HepG2 (cell line): ENCODE data around the gene IL1RL2. TPM values are rescaled to one million over a fixed set of nuclear protein-coding genes. Genes with fewer than 3 reads are reported as not detected.

Experiments used
- FOSL2 ChIP-seq: sonication (generic); formaldehyde crosslinking; IDR thresholded peaks from 2 replicates; pipeline ENCODE4 v1.4.0; 2020; ENCODE audit warnings: missing genetic modification reagents
- HNRNPK ChIP-seq: fragments of 200-400 bp; formaldehyde crosslinking; IDR thresholded peaks from 2 replicates; pipeline ENCODE4 v1.6.1; 2018; ENCODE audit warnings: low read length, low read depth, moderate library complexity, mild to moderate bottlenecking; ENCODE audit not compliant: poor library complexity, severe bottlenecking
- RCOR2 ChIP-seq: IDR thresholded peaks from 2 replicates; pipeline ENCODE4 v1.6.1; 2016; ENCODE audit warnings: missing biosample characterization, missing genetic modification reagents
- RFXAP ChIP-seq: sonication (generic); formaldehyde crosslinking; IDR thresholded peaks from 2 replicates; pipeline ENCODE4 v1.4.0; 2020; ENCODE audit warnings: missing genetic modification reagents, borderline replicate concordance
- SYNCRIP ChIP-seq: fragments of 200-400 bp; formaldehyde crosslinking; IDR thresholded peaks from 2 replicates; pipeline ENCODE4 v1.6.1; 2018; ENCODE audit warnings: mild to moderate bottlenecking, low read depth, low read length; ENCODE audit not compliant: insufficient read depth
- TCF7 ChIP-seq: sonication (generic); IDR thresholded peaks from 2 replicates; pipeline ENCODE4 v1.6.1; 2016; ENCODE audit warnings: antibody characterized with exemption, low read depth
- ZBTB7B ChIP-seq: sonication (generic); formaldehyde crosslinking; IDR thresholded peaks from 2 replicates; pipeline ENCODE4 v1.4.0; 2020; ENCODE audit warnings: missing genetic modification reagents
- ZNF143 ChIP-seq: sonication (generic); formaldehyde crosslinking; IDR thresholded peaks from 2 replicates; pipeline ENCODE4 v1.4.0; 2020; ENCODE audit warnings: missing genetic modification reagents
- ZNF260 ChIP-seq: sonication (generic); formaldehyde crosslinking; IDR thresholded peaks from 2 replicates; pipeline ENCODE4 v1.4.0; 2020; ENCODE audit warnings: missing genetic modification reagents, low read depth, mild to moderate bottlenecking, borderline replicate concordance
- ZNF367 ChIP-seq: sonication (generic); formaldehyde crosslinking; IDR thresholded peaks from 2 replicates; pipeline ENCODE4 v1.4.0; 2020; ENCODE audit warnings: missing genetic modification reagents, borderline replicate concordance
- polyA plus RNA-seq, 8 experiments: library from polyadenylated mRNA; depleted of rRNA in 3 of 8; stranded (reverse) in 7 of 8; unstranded in 1 of 8; fragments of >200 nt; fragmentation: Illumina TruSeq in 4 of 8; extraction: Trizol in 4 of 8; gene quantifications; 2 replicates each; pipeline versions ENCODE4 v1.2.1 to v1.2.3, GENCODE V29; 2011 to 2016; ENCODE audit warnings: low read depth in 4 of 8, missing spikeins in 1 of 8, mixed read lengths in 1 of 8; ENCODE audit not compliant: insufficient read depth in 1 of 8
- total RNA-seq, 5 experiments: library from RNA; depleted of rRNA; stranded (reverse); fragments of >200 nt; fragmentation: Illumina TruSeq; extraction: Trizol; gene quantifications; 2 replicates each; pipeline ENCODE4 v1.2.3, GENCODE V29; 2016; ENCODE audit warnings: low read depth in 1 of 5
- TF ChIP-seq, protein P1 (sequence below): sonication (generic); formaldehyde crosslinking; IDR thresholded peaks from 2 replicates; pipeline ENCODE4 v1.4.0; 2020; ENCODE audit warnings: mild to moderate bottlenecking, missing genetic modification reagents, borderline replicate concordance
- TF ChIP-seq, protein P2 (sequence below): sonication (generic); formaldehyde crosslinking; IDR thresholded peaks from 2 replicates; pipeline ENCODE4 v1.4.0; 2020; ENCODE audit warnings: mild to moderate bottlenecking, low read depth, missing genetic modification reagents
- TF ChIP-seq, protein P3 (sequence below): IDR thresholded peaks from 2 replicates; pipeline ENCODE4 v1.6.1; 2016
- TF ChIP-seq, protein P4 (sequence below): IDR thresholded peaks from 2 replicates; pipeline ENCODE4 v1.4.0; 2020; ENCODE audit warnings: mild to moderate bottlenecking, missing genetic modification reagents
- TF ChIP-seq, protein P5 (sequence below): IDR thresholded peaks from 2 replicates; pipeline ENCODE4 v1.6.1; 2012; ENCODE audit warnings: low read depth, low read length, improper control_type of control experiment
- TF ChIP-seq, protein P6 (sequence below): sonication (generic); formaldehyde crosslinking; IDR thresholded peaks from 2 replicates; pipeline ENCODE4 v1.5.0; 2020; ENCODE audit warnings: missing genetic modification reagents, mild to moderate bottlenecking, borderline replicate concordance

The IL1RL2 gene
- total and polyA plus RNA-seq, 2 of the 13 experiments (the other 11 are each of a cell fraction or from before 2014, with no cell fraction given) = 0.03 TPM; not detected in 1

DNA sequence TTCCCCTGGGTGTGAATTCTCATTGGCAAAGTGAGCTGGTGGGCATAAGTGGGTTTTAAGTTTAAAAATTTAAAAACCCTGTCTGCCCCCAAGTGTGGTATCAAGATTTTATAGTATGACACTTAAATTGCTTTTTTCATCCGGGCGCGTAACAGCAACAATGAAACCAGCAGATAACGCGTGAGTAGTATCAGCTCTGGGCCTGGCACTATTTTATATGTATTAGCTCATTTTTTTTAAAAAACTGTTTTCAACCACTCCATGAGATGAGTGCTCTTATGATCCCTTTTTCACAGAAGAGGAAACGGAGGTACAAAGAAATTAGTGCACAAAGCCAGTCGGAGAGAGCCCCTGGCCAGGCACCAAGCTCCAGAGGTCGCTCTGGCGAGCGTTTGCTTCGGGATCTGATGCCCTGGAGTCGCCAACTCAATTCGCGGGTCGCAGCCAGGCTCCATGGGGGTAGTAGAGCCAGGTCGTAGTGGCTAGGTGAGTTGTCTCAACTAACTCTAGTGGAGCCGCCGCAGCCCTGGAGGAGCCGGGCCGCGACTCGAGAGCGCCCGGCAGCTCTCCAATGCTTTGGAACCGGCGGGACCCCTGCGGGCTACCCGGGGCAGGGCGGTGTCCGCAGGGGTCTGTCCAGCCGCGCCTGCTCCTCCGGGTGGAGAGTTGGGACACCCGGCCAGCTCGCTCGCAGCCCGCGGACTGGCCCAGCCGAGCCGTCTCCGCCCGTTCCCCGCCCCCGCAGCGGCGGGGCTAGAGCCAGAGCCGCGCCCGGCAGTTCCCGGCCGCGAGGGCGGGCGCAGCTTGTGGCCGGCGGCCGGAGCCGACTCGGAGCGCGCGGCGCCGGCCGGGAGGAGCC lies 44.6 kb upstream of the IL1RL2 start, which contains the start of gene IL1R1 (continued):
- TF ChIP-seq SYNCRIP = no peak
- TF ChIP-seq TCF7 = no peak
- peak; percentile 26; the same call in 1 of the 2 replicates for TF ChIP-seq ZNF367
- TF ChIP-seq, protein P1, sequence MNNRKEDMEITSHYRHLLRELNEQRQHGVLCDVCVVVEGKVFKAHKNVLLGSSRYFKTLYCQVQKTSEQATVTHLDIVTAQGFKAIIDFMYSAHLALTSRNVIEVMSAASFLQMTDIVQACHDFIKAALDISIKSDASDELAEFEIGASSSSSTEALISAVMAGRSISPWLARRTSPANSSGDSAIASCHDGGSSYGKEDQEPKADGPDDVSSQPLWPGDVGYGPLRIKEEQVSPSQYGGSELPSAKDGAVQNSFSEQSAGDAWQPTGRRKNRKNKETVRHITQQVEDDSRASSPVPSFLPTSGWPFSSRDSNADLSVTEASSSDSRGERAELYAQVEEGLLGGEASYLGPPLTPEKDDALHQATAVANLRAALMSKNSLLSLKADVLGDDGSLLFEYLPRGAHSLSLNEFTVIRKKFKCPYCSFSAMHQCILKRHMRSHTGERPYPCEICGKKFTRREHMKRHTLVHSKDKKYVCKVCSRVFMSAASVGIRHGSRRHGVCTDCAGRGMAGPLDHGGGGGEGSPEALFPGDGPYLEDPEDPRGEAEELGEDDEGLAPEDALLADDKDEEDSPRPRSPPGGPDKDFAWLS (CRISPR knock-in tag) = no peak; the same call in 1 of the 2 replicates
- TF ChIP-seq FOSL2 = no peak
- 0 out of 2 replicates have a peak, but pooled peaks have one; percentile 22 for TF ChIP-seq ZNF143
- TF ChIP-seq, protein P2, sequence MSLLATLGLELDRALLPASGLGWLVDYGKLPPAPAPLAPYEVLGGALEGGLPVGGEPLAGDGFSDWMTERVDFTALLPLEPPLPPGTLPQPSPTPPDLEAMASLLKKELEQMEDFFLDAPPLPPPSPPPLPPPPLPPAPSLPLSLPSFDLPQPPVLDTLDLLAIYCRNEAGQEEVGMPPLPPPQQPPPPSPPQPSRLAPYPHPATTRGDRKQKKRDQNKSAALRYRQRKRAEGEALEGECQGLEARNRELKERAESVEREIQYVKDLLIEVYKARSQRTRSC (CRISPR knock-in tag) = no peak
- TF ChIP-seq ZBTB7B (CRISPR knock-in tag) = peak; percentile 75; the same call in 1 of the 2 replicates
- peak; percentile 37; the same call in 1 of the 2 replicates for TF ChIP-seq RFXAP (CRISPR knock-in tag)
- TF ChIP-seq, protein P3, sequence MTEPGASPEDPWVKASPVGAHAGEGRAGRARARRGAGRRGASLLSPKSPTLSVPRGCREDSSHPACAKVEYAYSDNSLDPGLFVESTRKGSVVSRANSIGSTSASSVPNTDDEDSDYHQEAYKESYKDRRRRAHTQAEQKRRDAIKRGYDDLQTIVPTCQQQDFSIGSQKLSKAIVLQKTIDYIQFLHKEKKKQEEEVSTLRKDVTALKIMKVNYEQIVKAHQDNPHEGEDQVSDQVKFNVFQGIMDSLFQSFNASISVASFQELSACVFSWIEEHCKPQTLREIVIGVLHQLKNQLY (CRISPR knock-in tag) = no peak
- TF ChIP-seq ZNF260 = no peak
- TF ChIP-seq RCOR2 (CRISPR knock-in tag) = no peak
- TF ChIP-seq HNRNPK = peak; percentile 15
- TF ChIP-seq, protein P4, sequence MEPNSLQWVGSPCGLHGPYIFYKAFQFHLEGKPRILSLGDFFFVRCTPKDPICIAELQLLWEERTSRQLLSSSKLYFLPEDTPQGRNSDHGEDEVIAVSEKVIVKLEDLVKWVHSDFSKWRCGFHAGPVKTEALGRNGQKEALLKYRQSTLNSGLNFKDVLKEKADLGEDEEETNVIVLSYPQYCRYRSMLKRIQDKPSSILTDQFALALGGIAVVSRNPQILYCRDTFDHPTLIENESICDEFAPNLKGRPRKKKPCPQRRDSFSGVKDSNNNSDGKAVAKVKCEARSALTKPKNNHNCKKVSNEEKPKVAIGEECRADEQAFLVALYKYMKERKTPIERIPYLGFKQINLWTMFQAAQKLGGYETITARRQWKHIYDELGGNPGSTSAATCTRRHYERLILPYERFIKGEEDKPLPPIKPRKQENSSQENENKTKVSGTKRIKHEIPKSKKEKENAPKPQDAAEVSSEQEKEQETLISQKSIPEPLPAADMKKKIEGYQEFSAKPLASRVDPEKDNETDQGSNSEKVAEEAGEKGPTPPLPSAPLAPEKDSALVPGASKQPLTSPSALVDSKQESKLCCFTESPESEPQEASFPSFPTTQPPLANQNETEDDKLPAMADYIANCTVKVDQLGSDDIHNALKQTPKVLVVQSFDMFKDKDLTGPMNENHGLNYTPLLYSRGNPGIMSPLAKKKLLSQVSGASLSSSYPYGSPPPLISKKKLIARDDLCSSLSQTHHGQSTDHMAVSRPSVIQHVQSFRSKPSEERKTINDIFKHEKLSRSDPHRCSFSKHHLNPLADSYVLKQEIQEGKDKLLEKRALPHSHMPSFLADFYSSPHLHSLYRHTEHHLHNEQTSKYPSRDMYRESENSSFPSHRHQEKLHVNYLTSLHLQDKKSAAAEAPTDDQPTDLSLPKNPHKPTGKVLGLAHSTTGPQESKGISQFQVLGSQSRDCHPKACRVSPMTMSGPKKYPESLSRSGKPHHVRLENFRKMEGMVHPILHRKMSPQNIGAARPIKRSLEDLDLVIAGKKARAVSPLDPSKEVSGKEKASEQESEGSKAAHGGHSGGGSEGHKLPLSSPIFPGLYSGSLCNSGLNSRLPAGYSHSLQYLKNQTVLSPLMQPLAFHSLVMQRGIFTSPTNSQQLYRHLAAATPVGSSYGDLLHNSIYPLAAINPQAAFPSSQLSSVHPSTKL (CRISPR knock-in tag) = no peak; the same call in 1 of the 2 replicates
- TF ChIP-seq, protein P5, sequence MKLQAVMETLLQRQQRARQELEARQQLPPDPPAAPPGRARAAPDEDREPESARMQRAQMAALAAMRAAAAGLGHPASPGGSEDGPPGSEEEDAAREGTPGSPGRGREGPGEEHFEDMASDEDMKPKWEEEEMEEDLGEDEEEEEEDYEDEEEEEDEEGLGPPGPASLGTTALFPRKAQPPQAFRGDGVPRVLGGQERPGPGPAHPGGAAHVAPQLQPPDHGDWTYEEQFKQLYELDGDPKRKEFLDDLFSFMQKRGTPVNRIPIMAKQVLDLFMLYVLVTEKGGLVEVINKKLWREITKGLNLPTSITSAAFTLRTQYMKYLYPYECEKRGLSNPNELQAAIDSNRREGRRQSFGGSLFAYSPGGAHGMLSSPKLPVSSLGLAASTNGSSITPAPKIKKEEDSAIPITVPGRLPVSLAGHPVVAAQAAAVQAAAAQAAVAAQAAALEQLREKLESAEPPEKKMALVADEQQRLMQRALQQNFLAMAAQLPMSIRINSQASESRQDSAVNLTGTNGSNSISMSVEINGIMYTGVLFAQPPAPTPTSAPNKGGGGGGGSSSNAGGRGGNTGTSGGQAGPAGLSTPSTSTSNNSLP = no peak
- TF ChIP-seq, protein P6, sequence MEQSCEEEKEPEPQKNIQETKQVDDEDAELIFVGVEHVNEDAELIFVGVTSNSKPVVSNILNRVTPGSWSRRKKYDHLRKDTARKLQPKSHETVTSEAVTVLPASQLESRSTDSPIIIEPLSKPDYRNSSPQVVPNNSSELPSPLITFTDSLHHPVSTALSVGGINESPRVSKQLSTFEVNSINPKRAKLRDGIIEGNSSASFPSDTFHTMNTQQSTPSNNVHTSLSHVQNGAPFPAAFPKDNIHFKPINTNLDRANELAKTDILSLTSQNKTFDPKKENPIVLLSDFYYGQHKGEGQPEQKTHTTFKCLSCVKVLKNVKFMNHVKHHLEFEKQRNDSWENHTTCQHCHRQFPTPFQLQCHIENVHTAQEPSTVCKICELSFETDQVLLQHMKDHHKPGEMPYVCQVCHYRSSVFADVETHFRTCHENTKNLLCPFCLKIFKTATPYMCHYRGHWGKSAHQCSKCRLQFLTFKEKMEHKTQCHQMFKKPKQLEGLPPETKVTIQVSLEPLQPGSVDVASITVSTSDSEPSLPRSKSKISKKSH (CRISPR knock-in tag) = peak; percentile 54; the same call in 1 of the 2 replicates
